GM12872 (cell line): ENCODE results near the gene ZZZ3.

Experiments used
- CTCF ChIP-seq: IDR thresholded peaks from 3 replicates; pipeline ENCODE4 v1.5.1; 2011; ENCODE audit warnings: low read depth, mild to moderate bottlenecking, low read length, moderate library complexity; ENCODE audit not compliant: insufficient read depth

Gene ZZZ3

GRCh38 chr1:77643456-77643855, 39.0 kb downstream of the ZZZ3 start:
- TF ChIP-seq CTCF, result no peak

DNA sequence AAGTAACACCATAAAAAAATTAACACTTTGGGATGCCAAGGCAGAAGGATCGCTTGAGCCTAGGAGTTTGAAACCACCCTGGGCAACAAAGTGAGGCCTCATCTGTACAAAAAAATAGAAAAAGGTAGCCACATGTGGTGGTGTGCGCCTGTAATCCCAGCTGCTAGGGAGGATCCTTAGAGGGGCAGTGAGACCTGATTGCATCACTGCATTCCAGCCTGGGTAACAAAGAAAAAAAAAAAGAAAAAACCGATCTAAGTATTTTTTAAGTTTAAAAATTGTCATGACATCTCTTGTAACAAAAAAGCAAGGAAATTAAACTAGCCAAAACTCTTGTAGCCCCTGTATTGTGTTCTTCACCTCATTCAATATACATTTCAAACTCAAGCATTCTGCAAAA, 39.5 kb downstream of the ZZZ3 start:
- no peak for TF ChIP-seq CTCF

DNA sequence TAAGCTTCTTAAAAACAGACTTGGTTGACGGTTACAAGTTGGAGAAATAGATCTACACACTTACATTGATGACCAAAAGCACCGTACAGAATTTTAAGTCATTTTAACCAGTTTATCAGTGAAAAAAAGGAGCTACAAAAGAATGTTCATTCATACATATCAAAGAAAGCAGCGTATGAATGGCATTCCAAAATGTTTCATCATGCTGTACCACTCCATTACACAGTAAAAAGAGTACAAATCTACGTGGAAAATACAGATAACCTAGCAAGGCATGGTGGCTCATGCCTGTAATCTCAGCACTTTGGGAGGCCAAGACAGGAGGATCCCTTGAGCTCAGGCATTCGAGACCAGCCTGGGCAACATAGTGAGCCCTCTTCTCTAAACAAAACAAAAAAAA, 40.3 kb downstream of the ZZZ3 start:
- TF ChIP-seq CTCF, result no peak

- no peak for TF ChIP-seq CTCF
Observed at GRCh38 chr1:77639557-77640069, 42.8 kb downstream of the ZZZ3 start.

- no peak for TF ChIP-seq CTCF
Observed at GRCh38 chr1:77639056-77639455, 43.4 kb downstream of the ZZZ3 start.

DNA sequence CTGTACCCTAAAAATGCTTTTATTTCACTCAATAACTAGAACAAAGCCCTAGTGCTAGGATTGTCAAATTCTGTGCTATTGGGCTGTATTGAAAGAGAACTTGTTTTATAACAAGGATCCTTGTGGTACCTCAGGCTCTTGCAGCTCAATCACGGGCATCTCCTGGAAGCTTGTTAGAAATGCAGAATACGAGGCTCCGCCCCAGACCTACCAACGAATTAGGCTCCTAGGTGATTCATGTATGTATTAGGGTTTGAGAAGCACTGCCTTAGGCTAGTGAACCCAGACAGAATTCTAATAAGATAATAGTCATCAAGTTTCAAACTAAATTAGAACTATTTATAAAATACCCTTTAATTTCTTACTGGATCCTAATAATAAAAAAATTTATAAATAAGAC, 45.6 kb downstream of the ZZZ3 start:
- TF ChIP-seq CTCF, result no peak
